ENCODE results near the gene LRRC74B.

DNA sequence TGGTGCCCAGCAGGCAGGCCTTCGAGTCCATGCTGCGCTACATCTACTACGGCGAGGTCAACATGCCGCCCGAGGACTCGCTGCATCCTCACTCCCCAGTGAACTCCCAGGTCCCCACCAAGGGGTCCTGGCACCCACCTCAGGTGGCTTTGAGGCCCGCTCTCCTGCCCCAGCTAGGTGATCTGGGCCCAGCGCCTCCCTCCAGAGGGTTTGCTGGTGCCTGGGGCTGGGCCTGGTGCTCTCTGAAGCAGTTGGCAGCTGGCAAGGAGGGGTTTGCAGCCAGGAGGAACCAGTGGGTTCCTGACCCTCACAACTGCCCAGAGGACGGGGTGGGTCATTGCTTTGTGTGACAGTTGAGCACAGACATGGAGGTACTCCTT lies 49.7 kb upstream of the LRRC74B start:
- no peak for TF ChIP-seq POLR2A (IDR thresholded peaks at IDR 0.05)
- no peak for TF ChIP-seq CTCF (IDR thresholded peaks at IDR 0.05)
- TF ChIP-seq EP300 (IDR thresholded peaks at IDR 0.05): no peak
